Measurements from ENCODE around the gene RNF213. TPM values are rescaled to one million over a fixed set of nuclear protein-coding genes. Genes with fewer than 3 reads are reported as not detected.

RNF213 gene
- total RNA-seq, 6 experiments from 2014 or later: 59.1 to 87.7 (median 73.0) TPM

- no peak for ATAC-seq
- peaks cover 0 to 34% (median 11%) of the 10 kb centered on the region in 4 donors for H3K4me1 ChIP-seq
These were observed 1.1 kb upstream of the RNF213 start for GRCh38 chr17:80259457-80260068.

GRCh38 chr17:80260069-80260535, 550 bp upstream of the RNF213 start:
- H3K27ac ChIP-seq: peak overlapping the region; percentile 81 to 92 (median 82)
- WGBS (ENCODE audit: insufficient coverage, low coverage, low lambda C conversion rate, missing lambda C conversion rate): 2% methylated on average over 22 of the region's 63 CpGs
- H3K9me3 ChIP-seq: no peaks in the 10 kb centered on the region
- peak; percentile 67 for TF ChIP-seq POLR2A (IDR thresholded peaks at IDR 0.05)
- no peak for TF ChIP-seq CTCF (IDR thresholded peaks at IDR 0.05)
- peak; percentile 52 to 67 (median 66) for ATAC-seq
- peak; percentile 77 to 86 (median 85) for DNase-seq
- H3K4me3 ChIP-seq: peak overlapping the region; percentile 46 to 72 (median 57)
- intact Hi-C loops (cut with DNase I): no loop called here
- peaks cover 0 to 29% (median 13%) of the 10 kb centered on the region in 4 donors for H3K4me1 ChIP-seq
- H3K27me3 ChIP-seq: no peaks in the 10 kb centered on the region
- H3K36me3 ChIP-seq: no peaks in the 10 kb centered on the region

More at GRCh38 chr17:80259457-80260068, 1.1 kb upstream of the RNF213 start:
- peak in 1 of 3 donors; percentile 33 for DNase-seq
- Histone ChIP-seq H3K36me3 (no peaks in the 10 kb centered on the region), H3K4me3 (peak overlapping the region; percentile 46 to 72 (median 57)), H3K27me3 (no peaks in the 10 kb centered on the region), H3K9me3 (no peaks in the 10 kb centered on the region), H3K27ac (peak overlapping the region; percentile 81 to 92 (median 82))
- intact Hi-C loops (cut with DNase I): loop anchor here in 1 of 2 donors (10.0 kb wide), 1 partner anchor 175 kb away; no protein-coding TSS in a partner anchor
- TF ChIP-seq POLR2A (IDR thresholded peaks at IDR 0.05) (no peak), CTCF (IDR thresholded peaks at IDR 0.05) (no peak)
- WGBS (ENCODE audit: insufficient coverage, low coverage, low lambda C conversion rate, missing lambda C conversion rate): 54% methylated on average over 9 of the region's 18 CpGs

- Histone ChIP-seq H3K4me1 (peaks cover 0 to 29% (median 13%) of the 10 kb centered on the region in 4 donors), H3K4me3 (peak overlapping the region; percentile 94 to 99 (median 97)), H3K36me3 (no peaks in the 10 kb centered on the region), H3K27ac (peak overlapping the region; percentile 96 to 100 (median 99)), H3K9me3 (no peaks in the 10 kb centered on the region), H3K27me3 (no peaks in the 10 kb centered on the region)
- 12% methylated on average over 21 of the region's 45 CpGs for WGBS (ENCODE audit: insufficient coverage, low coverage, low lambda C conversion rate, missing lambda C conversion rate)
- intact Hi-C loops (cut with DNase I): no loop called here
- no peak for TF ChIP-seq POLR2A (IDR thresholded peaks at IDR 0.05)
- TF ChIP-seq CTCF (IDR thresholded peaks at IDR 0.05): no peak
- ATAC-seq (peak; percentile 36 to 50 (median 41)), DNase-seq (peak; percentile 70 to 76 (median 72))
These were observed 675 bp downstream of the RNF213 start for GRCh38 chr17:80261159-80261894.

DNA sequence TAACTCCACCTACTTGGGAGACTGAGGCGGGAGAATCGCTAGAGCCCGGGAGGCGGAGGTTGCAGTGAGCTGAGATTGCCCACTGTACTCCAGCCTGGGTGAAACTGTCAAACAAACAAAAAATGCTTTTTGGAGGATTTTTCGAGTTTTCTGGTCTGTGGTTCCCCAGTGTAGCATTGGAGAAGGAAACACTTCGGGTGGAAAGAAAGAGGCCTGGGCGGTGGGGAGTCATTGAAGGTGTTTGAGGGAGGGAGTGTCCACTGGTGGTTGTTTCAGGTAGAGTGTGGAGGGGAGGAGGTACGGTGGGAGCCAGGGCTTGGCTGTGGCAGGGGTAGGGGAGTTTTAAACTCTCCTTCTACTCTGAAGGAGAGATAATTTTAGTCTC, 1.2 kb downstream of the RNF213 start:
- peak overlapping the region; percentile 96 to 100 (median 99) for H3K27ac ChIP-seq
- no peaks in the 10 kb centered on the region for H3K36me3 ChIP-seq
- peak overlapping the region; percentile 94 to 99 (median 97) for H3K4me3 ChIP-seq
- 55% methylated on average over 4 of the region's 8 CpGs for WGBS (ENCODE audit: insufficient coverage, low coverage, low lambda C conversion rate, missing lambda C conversion rate)
- ATAC-seq (no peak), DNase-seq (no peak)
- no peaks in the 10 kb centered on the region for H3K27me3 ChIP-seq
- no peak for TF ChIP-seq CTCF (IDR thresholded peaks at IDR 0.05)
- TF ChIP-seq POLR2A (IDR thresholded peaks at IDR 0.05): no peak
- H3K9me3 ChIP-seq: no peaks in the 10 kb centered on the region
- peaks cover 0 to 29% (median 13%) of the 10 kb centered on the region in 4 donors for H3K4me1 ChIP-seq
- intact Hi-C loops (cut with DNase I): no loop called here
